22Rv1 (cell line): Measurements from ENCODE around the gene PPP1R2B.

Source experiments
- CTCF ChIP-seq: fragments of 450-650 bp; IDR thresholded peaks from 2 replicates; pipeline ENCODE4 v1.5.1; 2017; ENCODE audit warnings: mild to moderate bottlenecking
- ZFX ChIP-seq: fragments of 450-650 bp; IDR thresholded peaks from 2 replicates; pipeline ENCODE4 v1.6.1; 2017; ENCODE audit warnings: antibody characterized with exemption, borderline replicate concordance

- TF ChIP-seq CTCF = no peak
- TF ChIP-seq ZFX = no peak
Measured at GRCh38 chr5:156825688-156826087, 24.4 kb upstream of the PPP1R2B start.
